ENCODE results near the gene SART1.
"Not testable (repeated sequence)": the region's sequence is repeated elsewhere in the genome, so short reads cannot be mapped to it uniquely, and the experiment has no call there.

The SART1 gene

DNA sequence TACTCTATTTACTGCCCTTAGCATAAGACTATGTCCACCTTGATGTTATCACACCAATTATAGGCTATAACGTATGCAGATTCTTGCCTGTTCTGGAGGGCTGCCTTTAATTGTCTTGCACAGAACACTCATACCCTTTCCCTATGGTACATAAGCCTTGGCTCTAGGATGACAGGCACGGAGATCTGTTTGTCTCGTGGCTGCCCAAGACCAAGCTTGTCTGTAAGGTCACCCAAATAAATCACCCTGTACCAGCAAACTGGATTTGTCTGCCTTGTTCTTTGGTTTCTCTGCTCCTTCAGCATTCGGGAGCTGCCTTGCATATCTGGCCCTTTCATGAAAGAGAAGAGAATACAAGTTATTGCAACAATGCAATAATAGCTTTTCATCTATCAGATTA lies 23.8 kb upstream of the SART1 start:
- Histone ChIP-seq H3K27ac (ENCODE audit: low read depth, low read length) (no peak overlapping the region), H3K4me1 (ENCODE audit: insufficient read depth, low read length) (no peaks in the 10 kb centered on the region), H3K4me3 (ENCODE audit: low read depth in 1 of 2, low read length in 2 of 2) (no peak overlapping the region), H3K27me3 (ENCODE audit: control insufficient read depth in 1 of 2, insufficient read depth in 2 of 2, low read length in 2 of 2) (no peaks in the 10 kb centered on the region), H3K9me3 (ENCODE audit: low read length) (no peaks in the 10 kb centered on the region), H3K36me3 (ENCODE audit: insufficient read depth, low read length) (no peaks in the 10 kb centered on the region), H3K9ac (ENCODE audit: low read length) (no peak overlapping the region)

DNA sequence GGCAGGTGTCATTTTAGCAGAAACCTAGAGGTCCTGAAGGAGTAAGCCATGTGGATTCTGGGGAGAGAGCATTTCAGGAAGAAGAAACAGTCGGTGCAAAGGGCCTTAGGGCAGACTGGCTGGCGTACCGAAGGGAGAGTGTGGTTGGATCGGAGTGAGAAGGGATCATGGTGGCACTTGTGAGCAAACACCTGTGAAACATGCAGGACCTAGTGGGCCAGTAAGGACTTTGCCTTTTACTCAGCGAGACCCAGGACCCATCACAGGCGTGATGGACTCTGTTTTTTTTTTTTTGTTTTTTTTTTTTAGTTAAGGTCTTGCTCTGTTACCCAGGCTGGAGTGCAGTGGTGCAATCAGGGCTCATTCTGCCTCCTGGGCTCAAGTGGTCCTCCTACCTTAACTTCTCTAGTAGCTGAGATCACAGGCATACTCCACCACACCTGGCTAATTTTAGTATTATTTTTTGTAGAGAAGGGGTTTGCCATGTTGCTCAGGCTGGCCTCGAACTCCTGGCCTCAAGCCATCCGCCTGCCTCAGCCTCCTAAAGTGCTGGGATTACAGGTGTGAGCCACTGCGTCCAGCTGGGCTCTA lies 19.7 kb upstream of the SART1 start:
- H3K9me3 ChIP-seq (ENCODE audit: low read length) = no peaks in the 10 kb centered on the region

DNA sequence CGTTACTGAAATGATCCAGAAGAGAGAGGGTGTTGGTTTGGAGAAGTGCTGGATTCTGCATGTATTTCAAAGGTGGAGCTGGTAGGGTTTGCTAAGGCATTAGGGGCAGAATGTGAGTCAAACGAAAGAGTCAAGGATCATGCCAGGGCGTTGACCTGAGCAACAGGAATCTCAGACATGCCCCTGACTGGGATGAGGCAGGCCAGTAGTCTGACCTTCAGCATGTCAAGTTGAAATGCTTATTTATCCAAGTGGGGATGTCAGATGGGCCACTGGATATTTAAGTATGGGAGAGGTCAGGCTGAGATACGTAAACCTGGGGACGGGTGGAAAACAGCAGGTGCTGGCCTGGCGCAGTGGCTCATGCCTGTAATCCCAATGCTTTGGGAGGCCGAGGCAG lies 19.0 kb upstream of the SART1 start:
- no peaks in the 10 kb centered on the region for H3K36me3 ChIP-seq (ENCODE audit: insufficient read depth, low read length)

More for the DNA sequence above, 19.7 kb upstream of the SART1 start:
- H3K4me3 ChIP-seq (ENCODE audit: low read depth in 1 of 2, low read length in 2 of 2) = no peak overlapping the region
- H3K27me3 ChIP-seq (ENCODE audit: control insufficient read depth in 1 of 2, insufficient read depth in 2 of 2, low read length in 2 of 2) = peaks cover 0 to 1% of the 10 kb centered on the region in 2 donors
- no peak overlapping the region for H3K9ac ChIP-seq (ENCODE audit: low read length)
- no peaks in the 10 kb centered on the region for H3K36me3 ChIP-seq (ENCODE audit: insufficient read depth, low read length)
- H3K4me1 ChIP-seq (ENCODE audit: insufficient read depth, low read length) = no peaks in the 10 kb centered on the region
- H3K27ac ChIP-seq (ENCODE audit: low read depth, low read length) = no peak overlapping the region

DNA sequence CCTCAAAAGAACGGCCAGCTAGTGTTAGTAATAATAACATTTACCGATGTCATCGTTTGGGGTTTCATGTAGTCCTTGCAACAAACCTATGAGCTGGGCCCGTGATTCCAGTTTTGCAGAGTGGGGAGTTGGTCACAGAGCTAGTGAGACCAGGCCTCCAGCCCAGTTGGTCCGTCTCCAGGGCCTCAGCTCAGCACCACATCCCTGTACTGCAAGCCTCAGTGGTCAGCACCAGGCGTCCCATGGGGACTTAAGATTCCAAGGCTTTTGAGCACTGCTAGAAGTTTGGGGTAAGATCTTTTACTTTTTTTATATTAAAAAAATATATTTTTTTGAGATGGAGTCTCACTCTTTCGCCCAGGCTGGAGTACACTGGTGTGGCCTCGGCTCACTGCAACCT lies 17.3 kb upstream of the SART1 start:
- Histone ChIP-seq H3K4me1 (ENCODE audit: insufficient read depth, low read length) (no peaks in the 10 kb centered on the region), H3K4me3 (ENCODE audit: low read depth in 1 of 2, low read length in 2 of 2) (no peak overlapping the region), H3K9ac (ENCODE audit: low read length) (no peak overlapping the region), H3K27ac (ENCODE audit: low read depth, low read length) (no peak overlapping the region), H3K9me3 (ENCODE audit: low read length) (no peaks in the 10 kb centered on the region), H3K36me3 (ENCODE audit: insufficient read depth, low read length) (no peaks in the 10 kb centered on the region), H3K27me3 (ENCODE audit: control insufficient read depth in 1 of 2, insufficient read depth in 2 of 2, low read length in 2 of 2) (peaks cover 0 to 4% of the 10 kb centered on the region in 2 donors)

More for the DNA sequence above, 19.0 kb upstream of the SART1 start:
- Histone ChIP-seq H3K27me3 (ENCODE audit: control insufficient read depth in 1 of 2, insufficient read depth in 2 of 2, low read length in 2 of 2) (peaks cover 0 to 4% of the 10 kb centered on the region in 2 donors), H3K4me1 (ENCODE audit: insufficient read depth, low read length) (no peaks in the 10 kb centered on the region), H3K27ac (ENCODE audit: low read depth, low read length) (no peak overlapping the region), H3K9me3 (ENCODE audit: low read length) (no peaks in the 10 kb centered on the region), H3K4me3 (ENCODE audit: low read depth in 1 of 2, low read length in 2 of 2) (no peak overlapping the region), H3K9ac (ENCODE audit: low read length) (no peak overlapping the region)

DNA sequence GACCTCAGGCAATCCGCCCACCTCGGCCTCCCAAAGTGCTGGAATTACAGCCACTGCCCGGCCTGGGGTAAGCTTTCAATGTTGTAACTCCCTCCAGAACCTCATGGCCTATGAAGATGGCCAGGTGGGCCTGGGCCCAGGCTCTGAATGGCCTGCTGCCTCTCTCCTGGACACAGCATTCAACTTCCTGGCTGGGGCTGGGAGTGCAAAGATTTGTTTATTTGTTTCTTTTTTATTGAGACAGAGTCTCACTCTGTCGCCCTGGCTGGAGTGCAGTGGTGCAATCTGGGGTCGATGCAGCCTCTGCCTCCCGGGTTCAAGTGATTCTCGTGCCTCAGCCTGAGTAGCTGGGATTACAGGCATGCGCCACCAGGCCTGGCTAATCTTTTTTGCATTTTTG lies 16.8 kb upstream of the SART1 start:
- no peaks in the 10 kb centered on the region for H3K9me3 ChIP-seq (ENCODE audit: low read length)

DNA sequence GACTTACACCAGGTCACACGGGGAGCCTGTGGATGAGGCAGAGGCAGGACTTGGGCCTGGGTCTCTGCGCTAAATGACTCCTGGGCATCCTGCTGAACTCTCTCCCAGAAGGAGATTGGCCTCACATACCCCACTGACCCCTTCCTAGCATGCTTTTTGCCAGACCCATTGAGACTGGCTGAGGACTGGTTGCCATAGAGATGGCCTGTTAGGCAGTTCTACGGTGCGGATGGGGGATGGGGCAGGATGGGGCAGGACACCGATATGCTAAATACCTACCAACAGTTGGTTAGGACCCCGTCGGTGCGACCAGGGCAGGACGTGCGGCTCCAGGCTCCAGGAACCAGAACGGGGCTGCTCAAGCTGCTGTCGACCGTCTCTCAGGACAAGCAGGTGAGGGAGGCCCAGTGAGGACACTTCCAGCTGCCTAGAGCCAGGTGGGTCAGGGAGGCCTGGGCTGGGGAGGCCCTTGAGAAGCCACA lies 16.1 kb upstream of the SART1 start, which contains the start of gene TSGA10IP:
Gene TSGA10IP, plus strand, starts transcription at position 51 of the 482 bp plus-strand sequence. Its CDS starts 196 bp downstream, at position 247.
- Histone ChIP-seq H3K27me3 (ENCODE audit: control insufficient read depth in 1 of 2, insufficient read depth in 2 of 2, low read length in 2 of 2) (peaks cover 0 to 4% of the 10 kb centered on the region in 2 donors), H3K4me3 (ENCODE audit: low read depth in 1 of 2, low read length in 2 of 2) (no peak within 1 kb of the TSS), H3K27ac (ENCODE audit: low read depth, low read length) (no peak within 1 kb of the TSS), H3K4me1 (ENCODE audit: insufficient read depth, low read length) (no peaks in the 10 kb centered on the region), H3K9ac (ENCODE audit: low read length) (no peak within 1 kb of the TSS), H3K36me3 (ENCODE audit: insufficient read depth, low read length) (no peaks in the 10 kb centered on the region), H3K9me3 (ENCODE audit: low read length) (no peaks in the 10 kb centered on the region)

More for the DNA sequence above, 16.8 kb upstream of the SART1 start:
- no peak overlapping the region for H3K4me3 ChIP-seq (ENCODE audit: low read depth in 1 of 2, low read length in 2 of 2)
- H3K27ac ChIP-seq (ENCODE audit: low read depth, low read length) = no peak overlapping the region
- H3K9ac ChIP-seq (ENCODE audit: low read length) = no peak overlapping the region
- no peaks in the 10 kb centered on the region for H3K4me1 ChIP-seq (ENCODE audit: insufficient read depth, low read length)
- H3K27me3 ChIP-seq (ENCODE audit: control insufficient read depth in 1 of 2, insufficient read depth in 2 of 2, low read length in 2 of 2) = peaks cover 0 to 4% of the 10 kb centered on the region in 2 donors
- no peaks in the 10 kb centered on the region for H3K36me3 ChIP-seq (ENCODE audit: insufficient read depth, low read length)

DNA sequence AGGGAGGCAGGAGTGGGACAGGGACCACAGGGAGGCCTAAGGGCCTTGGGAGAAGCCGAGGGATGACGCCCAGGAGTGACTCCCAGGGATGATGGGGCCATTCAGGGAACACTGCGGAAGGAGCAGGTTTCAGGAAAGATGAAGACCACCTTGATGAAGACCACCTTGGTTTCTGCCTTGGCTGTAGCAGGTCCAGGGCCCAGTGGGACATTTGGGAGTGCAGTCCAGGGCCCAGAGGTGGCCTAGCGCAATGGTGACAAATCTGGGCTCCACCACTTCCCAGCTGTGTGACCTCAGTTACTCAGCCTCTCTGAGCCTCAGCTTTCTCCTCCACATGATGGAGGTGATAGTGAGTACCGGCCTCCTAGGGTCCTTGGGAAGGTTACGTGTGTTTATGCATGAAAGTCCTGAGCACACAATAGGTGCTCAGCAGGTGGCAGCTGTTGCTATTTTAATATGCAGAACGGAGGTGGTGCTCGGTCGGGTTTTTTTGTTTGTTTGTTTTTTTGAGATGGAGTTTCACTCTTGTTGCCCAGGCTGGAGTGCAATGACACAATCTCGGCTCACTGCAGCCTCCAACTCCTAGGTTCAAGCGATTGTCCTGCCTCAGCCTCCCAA lies 15.5 kb upstream of the SART1 start:
- Histone ChIP-seq H3K9ac (ENCODE audit: low read length) (no peak overlapping the region), H3K27ac (ENCODE audit: low read depth, low read length) (no peak overlapping the region), H3K4me1 (ENCODE audit: insufficient read depth, low read length) (no peaks in the 10 kb centered on the region), H3K9me3 (ENCODE audit: low read length) (no peaks in the 10 kb centered on the region), H3K36me3 (ENCODE audit: insufficient read depth, low read length) (no peaks in the 10 kb centered on the region), H3K4me3 (ENCODE audit: low read depth in 1 of 2, low read length in 2 of 2) (no peak overlapping the region), H3K27me3 (ENCODE audit: control insufficient read depth in 1 of 2, insufficient read depth in 2 of 2, low read length in 2 of 2) (peaks cover 0 to 4% of the 10 kb centered on the region in 2 donors)

DNA sequence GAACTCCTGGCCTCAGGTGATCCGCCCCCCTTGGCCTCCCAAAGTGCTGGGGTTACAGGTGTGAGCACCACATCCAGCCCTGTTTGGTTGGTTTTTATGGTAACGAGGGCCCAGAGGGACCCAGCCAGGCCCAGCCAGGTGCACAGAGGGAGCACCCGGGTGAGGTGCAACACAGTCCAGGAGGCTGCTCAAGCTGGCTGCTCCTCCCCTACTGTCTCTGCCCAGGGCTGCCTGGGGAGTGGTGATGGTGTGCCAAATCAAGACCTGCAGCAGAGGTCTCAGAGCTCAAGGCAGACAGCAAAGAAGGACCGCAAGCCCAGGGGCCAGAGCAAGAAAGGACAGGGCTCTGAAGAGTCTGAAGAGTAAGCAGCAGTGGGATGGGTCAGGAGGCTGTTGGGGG lies 14.9 kb upstream of the SART1 start:
- Histone ChIP-seq H3K27me3 (ENCODE audit: control insufficient read depth in 1 of 2, insufficient read depth in 2 of 2, low read length in 2 of 2) (peaks cover 0 to 4% of the 10 kb centered on the region in 2 donors), H3K9ac (ENCODE audit: low read length) (no peak overlapping the region), H3K27ac (ENCODE audit: low read depth, low read length) (no peak overlapping the region), H3K4me3 (ENCODE audit: low read depth in 1 of 2, low read length in 2 of 2) (no peak overlapping the region), H3K4me1 (ENCODE audit: insufficient read depth, low read length) (no peaks in the 10 kb centered on the region), H3K9me3 (ENCODE audit: low read length) (no peaks in the 10 kb centered on the region), H3K36me3 (ENCODE audit: insufficient read depth, low read length) (no peaks in the 10 kb centered on the region)

DNA sequence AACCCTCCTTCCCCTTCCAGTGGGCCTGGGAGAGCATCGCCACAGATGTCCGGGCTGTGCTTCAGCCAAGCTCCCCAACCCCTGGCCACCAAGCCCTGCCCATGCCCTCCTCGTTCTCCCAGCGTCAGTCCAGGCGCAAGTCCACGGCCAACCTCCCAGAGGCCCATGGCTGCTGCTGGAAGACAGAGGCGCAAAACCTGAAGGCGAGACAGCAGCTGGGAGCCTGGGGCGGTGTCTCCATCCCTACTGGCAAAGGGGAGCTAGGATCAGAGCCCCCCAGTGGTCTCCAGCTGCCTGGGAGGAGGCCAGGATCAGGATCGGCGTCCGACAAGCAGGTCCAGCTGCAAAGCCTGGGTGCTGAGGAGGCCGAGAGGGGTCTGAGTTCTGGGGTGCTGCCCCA lies 14.4 kb upstream of the SART1 start:
- Histone ChIP-seq H3K36me3 (ENCODE audit: insufficient read depth, low read length) (no peaks in the 10 kb centered on the region), H3K9ac (ENCODE audit: low read length) (no peak overlapping the region), H3K4me1 (ENCODE audit: insufficient read depth, low read length) (no peaks in the 10 kb centered on the region), H3K4me3 (ENCODE audit: low read depth in 1 of 2, low read length in 2 of 2) (no peak overlapping the region), H3K27ac (ENCODE audit: low read depth, low read length) (no peak overlapping the region), H3K9me3 (ENCODE audit: low read length) (no peaks in the 10 kb centered on the region), H3K27me3 (ENCODE audit: control insufficient read depth in 1 of 2, insufficient read depth in 2 of 2, low read length in 2 of 2) (peaks cover 0 to 4% of the 10 kb centered on the region in 2 donors)

DNA sequence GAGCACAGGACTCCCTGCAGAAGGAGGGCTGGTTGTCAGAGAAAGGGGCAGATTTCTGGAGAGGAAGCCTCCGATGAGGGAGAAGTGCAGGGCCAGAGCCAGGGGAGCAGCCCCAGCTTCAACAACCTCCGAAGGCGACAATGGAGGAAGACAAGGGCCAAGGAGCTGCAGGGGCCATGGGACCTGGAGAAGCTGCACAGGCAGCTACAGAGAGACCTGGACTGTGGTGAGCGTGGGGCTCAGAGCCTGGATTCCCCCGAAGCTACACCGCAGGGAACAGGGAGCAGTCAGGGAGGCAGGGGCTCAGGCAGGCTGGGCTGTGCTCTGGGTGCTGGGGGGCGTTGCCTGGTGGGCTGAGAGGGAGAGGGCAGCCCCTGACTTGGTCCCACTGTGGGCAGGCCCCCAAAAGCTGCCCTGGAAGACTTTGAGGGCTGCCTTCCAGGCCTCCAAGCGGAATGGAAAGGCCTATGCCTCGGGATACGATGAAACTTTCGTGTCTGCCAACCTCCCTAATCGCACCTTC lies 13.9 kb upstream of the SART1 start:
- Histone ChIP-seq H3K9ac (ENCODE audit: low read length) (no peak overlapping the region), H3K9me3 (ENCODE audit: low read length) (no peaks in the 10 kb centered on the region), H3K27ac (ENCODE audit: low read depth, low read length) (no peak overlapping the region)

DNA sequence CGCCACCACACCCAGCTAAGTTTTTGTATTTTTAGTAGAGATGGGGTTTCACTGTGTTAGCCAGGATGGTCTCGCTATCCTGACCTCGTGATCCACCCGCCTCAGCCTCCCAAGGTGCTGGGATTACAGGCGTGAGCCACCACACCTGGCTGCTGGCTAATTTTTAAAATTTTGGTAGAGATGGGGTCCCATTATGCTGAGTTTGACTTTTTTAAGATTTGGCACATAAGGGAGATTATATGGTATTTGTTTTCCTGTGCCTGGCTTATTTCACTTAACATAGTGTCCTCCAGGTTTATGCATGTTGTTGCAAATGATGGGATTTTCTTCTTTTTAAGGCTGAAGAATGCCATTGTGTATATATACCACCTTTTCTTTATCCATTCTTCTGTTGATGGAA lies 10.8 kb upstream of the SART1 start:
- not testable (repeated sequence) for H3K36me3 ChIP-seq (ENCODE audit: insufficient read depth, low read length); H3K9me3 ChIP-seq (ENCODE audit: low read length); H3K27ac ChIP-seq (ENCODE audit: low read depth, low read length); H3K27me3 ChIP-seq (ENCODE audit: control insufficient read depth in 1 of 2, insufficient read depth in 2 of 2, low read length in 2 of 2); H3K4me1 ChIP-seq (ENCODE audit: insufficient read depth, low read length); H3K4me3 ChIP-seq (ENCODE audit: low read depth in 1 of 2, low read length in 2 of 2); H3K9ac ChIP-seq (ENCODE audit: low read length)

More for the DNA sequence above, 13.9 kb upstream of the SART1 start:
- Histone ChIP-seq H3K36me3 (ENCODE audit: insufficient read depth, low read length) (no peaks in the 10 kb centered on the region), H3K4me3 (ENCODE audit: low read depth in 1 of 2, low read length in 2 of 2) (no peak overlapping the region), H3K27me3 (ENCODE audit: control insufficient read depth in 1 of 2, insufficient read depth in 2 of 2, low read length in 2 of 2) (peaks cover 0 to 4% of the 10 kb centered on the region in 2 donors), H3K4me1 (ENCODE audit: insufficient read depth, low read length) (no peaks in the 10 kb centered on the region)

Measured in muscle layer of colon (tissue), 2 donors.